ENCODE measurements around the gene GNPTG. TPM values are rescaled to one million over a fixed set of nuclear protein-coding genes. Genes with fewer than 3 reads are reported as not detected.

The GNPTG gene
- total and polyA plus RNA-seq, 9 of the 15 experiments (the other 6 are each of a cell fraction or from before 2014, with no cell fraction given): 0.69 to 33.3 (median 13.6) TPM

GRCh38 chr16:1356061-1356900, 4.5 kb downstream of the GNPTG start:
- intact Hi-C loops (cut with micrococcal nuclease): no loop called here
- Histone ChIP-seq H3K9me3 (replicated peaks; ENCODE audit: control insufficient read depth, insufficient read depth, low read depth, low read length) (no peaks in the 10 kb centered on the region), H3K79me2 (ENCODE audit: control insufficient read depth, insufficient read depth, low read length) (peaks cover 41% of the 10 kb centered on the region), H3K27me3 (ENCODE audit: control insufficient read depth in 2 of 2, insufficient read depth in 2 of 2, low read length in 2 of 2) (no peaks in the 10 kb centered on the region), H3K4me3 (no peak overlapping the region), H3K36me3 (ENCODE audit: control insufficient read depth, insufficient read depth, low read length) (peaks cover 15% of the 10 kb centered on the region; the same call in 2 of the 3 replicates), H3K9me1 (ENCODE audit: control insufficient read depth, insufficient read depth, low read length) (no peaks in the 10 kb centered on the region), H4K20me1 (replicated peaks; ENCODE audit: control insufficient read depth, insufficient read depth, low read length) (peaks cover 4% of the 10 kb centered on the region), H3K4me2 (ENCODE audit: insufficient read depth, low read length) (no peak overlapping the region), H3K27ac (ENCODE audit: extremely low read depth, low read depth, low read length) (no peak overlapping the region), H3K4me1 (replicated peaks in 1 of 2; ENCODE audit: control insufficient read depth in 2 of 2, insufficient read depth in 2 of 2, low read length in 2 of 2) (peaks cover 2 to 64% of the 10 kb centered on the region in 2 experiments; a peak in 3 of 5 replicates), H3K9ac (ENCODE audit: insufficient read depth in 1 of 2, low read depth in 2 of 2, low read length in 2 of 2) (peak overlapping the region in 1 of 2 experiments; percentile 45; a peak in 2 of 4 replicates), H2AFZ (ENCODE audit: low read depth, low read length) (no peak overlapping the region)
- ChIA-PET POLR2A (interaction anchor here (0.5 to 1.1 kb wide), 3 partner anchors 13 to 649 kb away, joined by 3 to 4 read pairs (median 3); no protein-coding TSS in a partner anchor), CTCF (ENCODE audit: low intra/inter-chr PET ratio) (no interaction called here)
- 81% methylated on average over 28 of the region's 33 CpGs for WGBS (ENCODE audit: insufficient coverage, low coverage, missing lambda C conversion rate)
- DNase-seq (ENCODE audit: extremely low read depth in 1 of 4, low spot score in 3 of 4) (no peak), FAIRE-seq (no peak), ATAC-seq (no peak)
- in situ Hi-C loops (cut with MboI): no loop called here
- TF ChIP-seq ZFP91 (CRISPR knock-in tag; IDR thresholded peaks at IDR 0.05): no peak
- 0 out of 2 replicates have a peak, but pooled peaks have one; percentile 23 for TF ChIP-seq POLR2G (IDR thresholded peaks at IDR 0.05; ENCODE audit: low read depth, low read length)
- no TSS peak for BruUV-seq (replicated peaks)
